Fibroblast of lung (primary cell): ENCODE results near the gene IL17D.

Experiments
- EZH2 ChIP-seq: IDR thresholded peaks from 2 replicates; pipeline ENCODE4 v1.5.1; 2012; ENCODE audit warnings: low read length, control low read depth, mild to moderate bottlenecking; ENCODE audit errors: missing control alignments
- TF ChIP-seq, protein P1 (sequence below), 2 donors: IDR thresholded peaks in 1 of 2; conservative IDR thresholded peaks in 1 of 2; 1 replicate in 1 of 2; 2 replicates in 1 of 2; pipeline ENCODE4 v1.5.1; 2011 to 2012; ENCODE audit warnings: low read length in 2 of 2, control low read depth in 1 of 2, inconsistent platforms in 1 of 2, low read depth in 1 of 2, mild to moderate bottlenecking in 1 of 2

DNA sequence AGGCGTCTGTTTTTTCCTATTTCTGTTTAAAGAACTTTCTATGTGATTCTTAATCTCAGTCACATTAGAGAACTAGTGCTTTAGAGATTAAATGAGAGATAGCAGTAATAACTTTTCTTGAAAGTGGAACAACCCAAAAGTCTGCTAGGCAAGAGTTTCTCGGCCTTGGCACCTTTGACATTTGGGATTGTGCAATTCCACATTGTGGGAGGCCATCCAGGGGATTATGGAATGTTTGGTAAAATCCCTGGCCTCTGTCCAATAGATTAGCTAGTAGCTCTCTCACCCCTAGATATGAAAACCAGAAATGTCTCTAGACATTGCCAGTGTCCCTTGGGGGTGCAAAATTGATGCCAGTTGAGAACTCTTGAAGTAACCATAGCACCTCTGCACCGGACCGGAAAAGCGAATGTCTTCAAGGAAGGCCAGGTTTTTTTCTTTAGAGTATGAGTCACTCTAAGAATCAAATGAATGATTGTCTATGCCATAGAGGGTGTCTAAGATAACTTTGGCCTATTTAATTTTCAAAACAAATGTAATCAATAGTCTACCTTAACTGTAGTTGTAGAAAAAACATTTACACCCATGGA is 45.0 kb upstream of the IL17D start:
- TF ChIP-seq, protein P1, sequence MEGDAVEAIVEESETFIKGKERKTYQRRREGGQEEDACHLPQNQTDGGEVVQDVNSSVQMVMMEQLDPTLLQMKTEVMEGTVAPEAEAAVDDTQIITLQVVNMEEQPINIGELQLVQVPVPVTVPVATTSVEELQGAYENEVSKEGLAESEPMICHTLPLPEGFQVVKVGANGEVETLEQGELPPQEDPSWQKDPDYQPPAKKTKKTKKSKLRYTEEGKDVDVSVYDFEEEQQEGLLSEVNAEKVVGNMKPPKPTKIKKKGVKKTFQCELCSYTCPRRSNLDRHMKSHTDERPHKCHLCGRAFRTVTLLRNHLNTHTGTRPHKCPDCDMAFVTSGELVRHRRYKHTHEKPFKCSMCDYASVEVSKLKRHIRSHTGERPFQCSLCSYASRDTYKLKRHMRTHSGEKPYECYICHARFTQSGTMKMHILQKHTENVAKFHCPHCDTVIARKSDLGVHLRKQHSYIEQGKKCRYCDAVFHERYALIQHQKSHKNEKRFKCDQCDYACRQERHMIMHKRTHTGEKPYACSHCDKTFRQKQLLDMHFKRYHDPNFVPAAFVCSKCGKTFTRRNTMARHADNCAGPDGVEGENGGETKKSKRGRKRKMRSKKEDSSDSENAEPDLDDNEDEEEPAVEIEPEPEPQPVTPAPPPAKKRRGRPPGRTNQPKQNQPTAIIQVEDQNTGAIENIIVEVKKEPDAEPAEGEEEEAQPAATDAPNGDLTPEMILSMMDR (conservative IDR thresholded peaks at IDR 0.05 in 1 of 2, IDR thresholded peaks at IDR 0.05 in 1 of 2; ENCODE audit: low read depth in 1 of 2, low read length in 2 of 2): no peak
- TF ChIP-seq EZH2: no peak
